Transverse colon (tissue), 4 donors: ENCODE measurements around the gene OR6J1. TPM values are rescaled to one million over a fixed set of nuclear protein-coding genes. Genes with fewer than 3 reads are reported as not detected.

Source experiments
- DNase-seq: peaks from one replicate; pipeline ENCODE4 v3.0.0-alpha.2; 2019
- H3K27ac ChIP-seq, 4 donors: fragments of 200-600 bp; sonication (generic); 2 replicates each; pipeline ENCODE4 v1.5.1; 2016 to 2018; ENCODE audit warnings: inconsistent platforms in 4 of 4
- H3K27me3 ChIP-seq: fragments of 200-600 bp; sonication (generic); 2 replicates; pipeline ENCODE4 v1.5.1; 2017; ENCODE audit warnings: inconsistent platforms
- H3K36me3 ChIP-seq, 4 donors: fragments of 200-600 bp; sonication (generic); 2 replicates each; pipeline ENCODE4 v1.5.1; 2017 to 2019; ENCODE audit warnings: inconsistent platforms in 4 of 4
- H3K4me1 ChIP-seq, 4 donors: fragments of 200-600 bp; sonication (generic); 2 replicates each; pipeline ENCODE4 v1.5.1; 2017 to 2020; ENCODE audit warnings: inconsistent platforms in 4 of 4
- H3K4me3 ChIP-seq, 4 donors: fragments of 200-600 bp; sonication (generic); 1 replicate in 1 of 4; 2 replicates in 3 of 4; pipeline versions ENCODE4 v1.5.1 to v1.6.1; 2017 to 2019; ENCODE audit warnings: inconsistent platforms in 4 of 4
- H3K9me3 ChIP-seq, 2 donors: fragments of 200-600 bp; sonication (generic); 2 replicates each; pipeline ENCODE4 v1.5.1; 2017 to 2019; ENCODE audit warnings: inconsistent platforms in 2 of 2
- EP300 ChIP-seq: sonication (generic); formaldehyde crosslinking; IDR thresholded peaks from one replicate; pipeline ENCODE4 v1.6.1; 2017; ENCODE audit warnings: antibody characterized with exemption, low read depth
- POLR2A ChIP-seq: fragments of 450-650 bp; IDR thresholded peaks from one replicate; pipeline ENCODE4 v1.6.1; 2016; ENCODE audit warnings: antibody characterized with exemption, mild to moderate bottlenecking, moderate library complexity
- POLR2AphosphoS5 ChIP-seq, 3 donors: sonication (generic); formaldehyde crosslinking; IDR thresholded peaks; one replicate each; pipeline ENCODE4 v1.6.1; 2016; ENCODE audit warnings: antibody characterized with exemption in 3 of 3
- WGBS, 2 donors: methylation state at CpG; one replicate each; pipeline ENCODE4 v1.1.5; 2018; ENCODE audit warnings: low coverage in 1 of 2; 5-methylcytosine and 5-hydroxymethylcytosine counted together
- in situ Hi-C, 4 donors: fragments of 200-750 bp; cut with MboI; loops; one replicate each; pipeline versions ENCODE4 v1.15.0 to v1.15.1; 2017; ENCODE audit warnings: low sequenced_read_pairs in 3 of 4, low pct_ligation_motif_present in 1 of 4, low pct_unique_long_range_greater_than_20kb in 1 of 4
- intact Hi-C: fragments of 100-400 bp; cut with DNase I; formaldehyde crosslinking; loops from one replicate; pipeline ENCODE4 v1.15.1; 2023; ENCODE audit warnings: low total_unique reads
- total RNA-seq, 4 donors: library from RNA; depleted of rRNA; stranded (reverse); fragments of >200 nt; gene quantifications; one replicate each; pipeline ENCODE4 v1.1.0, GENCODE V29; 2016
- TF ChIP-seq, protein P1 (sequence below), 5 experiments: fragments of 200-600 bp in 3 of 5; fragments of 450-650 bp in 2 of 5; sonication (generic) in 3 of 5; IDR thresholded peaks; 1 replicate in 2 of 5; 2 replicates in 3 of 5; pipeline ENCODE4 v1.5.1; 2016 to 2017; ENCODE audit warnings: antibody characterized with exemption in 5 of 5, inconsistent platforms in 3 of 5, mild to moderate bottlenecking in 2 of 5, moderate library complexity in 1 of 5

Gene OR6J1
- total RNA-seq, 4 donors from 2014 or later: not detected

DNA sequence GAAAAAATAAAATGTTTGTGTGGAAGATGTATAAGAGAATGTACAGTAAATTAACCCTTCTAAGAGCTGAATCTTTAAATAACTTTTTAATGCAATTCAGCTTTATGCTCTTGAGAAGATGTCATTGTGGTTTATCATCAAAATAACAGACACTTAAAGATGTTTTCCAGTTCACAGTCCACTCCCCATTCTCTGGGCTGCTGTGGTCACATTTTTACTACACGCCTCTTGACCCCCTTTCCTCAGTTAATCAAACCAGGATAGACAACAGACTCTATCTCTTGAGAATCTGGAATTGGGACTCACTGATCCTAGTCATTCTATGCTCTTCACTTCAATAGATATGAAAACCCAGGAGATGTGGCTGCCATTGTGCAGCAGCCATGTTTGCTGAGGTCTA, 24.7 kb upstream of the OR6J1 start:
- 84% methylated on average over 1 of the region's 1 CpG; no CpG with 5 or more reads in 1 of the 2 donors for WGBS, 2 donors
- TF ChIP-seq, protein P1, sequence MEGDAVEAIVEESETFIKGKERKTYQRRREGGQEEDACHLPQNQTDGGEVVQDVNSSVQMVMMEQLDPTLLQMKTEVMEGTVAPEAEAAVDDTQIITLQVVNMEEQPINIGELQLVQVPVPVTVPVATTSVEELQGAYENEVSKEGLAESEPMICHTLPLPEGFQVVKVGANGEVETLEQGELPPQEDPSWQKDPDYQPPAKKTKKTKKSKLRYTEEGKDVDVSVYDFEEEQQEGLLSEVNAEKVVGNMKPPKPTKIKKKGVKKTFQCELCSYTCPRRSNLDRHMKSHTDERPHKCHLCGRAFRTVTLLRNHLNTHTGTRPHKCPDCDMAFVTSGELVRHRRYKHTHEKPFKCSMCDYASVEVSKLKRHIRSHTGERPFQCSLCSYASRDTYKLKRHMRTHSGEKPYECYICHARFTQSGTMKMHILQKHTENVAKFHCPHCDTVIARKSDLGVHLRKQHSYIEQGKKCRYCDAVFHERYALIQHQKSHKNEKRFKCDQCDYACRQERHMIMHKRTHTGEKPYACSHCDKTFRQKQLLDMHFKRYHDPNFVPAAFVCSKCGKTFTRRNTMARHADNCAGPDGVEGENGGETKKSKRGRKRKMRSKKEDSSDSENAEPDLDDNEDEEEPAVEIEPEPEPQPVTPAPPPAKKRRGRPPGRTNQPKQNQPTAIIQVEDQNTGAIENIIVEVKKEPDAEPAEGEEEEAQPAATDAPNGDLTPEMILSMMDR (IDR thresholded peaks at IDR 0.05): no peak
- TF ChIP-seq EP300 (no peak), POLR2A (no peak), POLR2AphosphoS5 (IDR thresholded peaks at IDR 0.05) (no peak)

DNA sequence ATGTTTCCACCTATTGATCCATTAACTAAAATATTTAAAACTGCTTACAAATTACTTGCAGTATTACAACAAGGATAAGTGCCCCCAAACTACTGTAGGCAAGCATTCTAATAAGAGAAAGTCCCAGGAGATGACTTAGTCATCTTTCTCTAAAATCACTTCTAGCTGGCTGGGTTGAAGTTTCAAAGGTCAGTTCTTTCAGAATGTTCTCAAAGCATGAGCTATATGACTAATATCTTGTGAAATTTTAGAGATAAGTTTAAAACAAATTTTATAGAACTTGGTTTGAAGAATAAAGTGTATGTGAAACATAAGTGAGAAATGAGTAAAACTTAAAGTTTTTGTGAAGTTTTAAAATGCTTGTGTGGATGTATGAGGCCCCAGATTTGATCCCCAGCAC, 24.3 kb upstream of the OR6J1 start:
- Histone ChIP-seq H3K9me3 (no peaks in the 10 kb centered on the region), H3K27ac (no peak overlapping the region), H3K4me3 (no peak overlapping the region), H3K4me1 (no peaks in the 10 kb centered on the region), H3K27me3 (no peaks in the 10 kb centered on the region), H3K36me3 (no peaks in the 10 kb centered on the region)
- no peak for TF ChIP-seq POLR2A
- TF ChIP-seq, protein P1 (IDR thresholded peaks at IDR 0.05): no peak
- TF ChIP-seq POLR2AphosphoS5 (IDR thresholded peaks at IDR 0.05): no peak
- TF ChIP-seq EP300: no peak
- in situ Hi-C loops: no loop called here
- no peak for DNase-seq
- intact Hi-C loops: no loop called here

More for the DNA sequence above, 24.7 kb upstream of the OR6J1 start:
- DNase-seq: no peak
- no peak overlapping the region for H3K4me3 ChIP-seq
- no peaks in the 10 kb centered on the region for H3K9me3 ChIP-seq
- H3K36me3 ChIP-seq: no peaks in the 10 kb centered on the region
- H3K4me1 ChIP-seq: no peaks in the 10 kb centered on the region
- intact Hi-C loops: no loop called here
- H3K27me3 ChIP-seq: no peaks in the 10 kb centered on the region
- H3K27ac ChIP-seq: no peak overlapping the region
- in situ Hi-C loops: no loop called here

DNA sequence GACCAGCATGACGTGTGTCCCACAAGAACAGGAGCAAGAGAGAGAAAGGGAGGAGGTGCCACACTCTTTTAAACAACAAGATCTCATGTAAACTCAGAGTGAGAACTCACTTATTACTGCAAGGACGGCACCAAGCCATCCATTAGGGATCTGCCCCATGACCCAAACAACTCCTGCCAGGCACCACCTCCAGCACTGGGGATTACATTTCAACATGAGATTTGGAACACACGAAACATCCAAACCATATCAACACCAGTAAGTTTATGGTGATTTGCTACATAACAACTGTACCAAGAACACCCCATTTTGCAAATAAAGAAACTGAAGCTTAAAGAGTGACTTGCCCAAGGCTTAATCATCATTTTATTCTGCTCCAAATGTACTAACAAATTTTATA, 23.7 kb upstream of the OR6J1 start:
- Histone ChIP-seq H3K4me3 (no peak overlapping the region), H3K9me3 (no peaks in the 10 kb centered on the region), H3K27ac (no peak overlapping the region), H3K4me1 (no peaks in the 10 kb centered on the region), H3K27me3 (no peaks in the 10 kb centered on the region), H3K36me3 (no peaks in the 10 kb centered on the region)
- intact Hi-C loops: no loop called here
- TF ChIP-seq POLR2A: no peak
- TF ChIP-seq POLR2AphosphoS5 (IDR thresholded peaks at IDR 0.05): no peak
- TF ChIP-seq EP300: no peak
- TF ChIP-seq, protein P1 (IDR thresholded peaks at IDR 0.05): no peak
- 67 to 68% methylated on average over 1 to 3 of the region's 3 CpGs for WGBS, 2 donors
- in situ Hi-C loops: no loop called here
- no peak for DNase-seq

DNA sequence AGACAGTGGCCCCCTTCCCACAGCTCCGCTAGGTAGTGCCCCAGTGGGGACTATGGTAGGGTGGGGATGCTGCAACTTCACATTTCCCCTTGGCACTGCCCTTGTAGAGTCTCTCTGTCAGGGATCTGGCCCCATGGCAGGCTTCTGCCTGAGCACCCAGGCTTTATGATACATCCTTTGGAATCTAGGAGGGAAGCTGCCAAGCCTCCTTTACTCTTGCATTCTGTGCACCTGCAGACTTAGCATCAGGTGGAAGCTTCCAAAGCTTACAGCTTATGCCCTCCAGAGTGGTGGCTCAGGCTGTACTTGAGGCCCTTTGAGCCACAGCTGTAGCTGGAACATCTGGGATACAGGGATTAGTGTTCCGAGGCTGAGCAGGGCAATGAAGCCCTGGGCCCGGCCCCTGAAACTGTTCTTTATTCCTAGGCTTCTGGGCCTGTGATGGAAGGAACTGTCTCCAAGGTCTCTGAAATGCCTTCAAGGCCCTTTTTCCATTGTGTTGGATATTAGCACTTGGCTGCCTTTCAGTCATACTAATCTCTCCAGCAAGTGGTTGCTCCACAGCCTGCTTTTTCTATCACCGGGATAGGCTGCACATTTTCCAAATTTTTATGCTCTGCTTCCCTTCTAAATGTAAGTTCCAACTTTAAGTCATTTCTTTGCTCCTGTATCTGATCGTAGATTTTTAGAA, 22.2 kb upstream of the OR6J1 start:
- no peak for DNase-seq
- Histone ChIP-seq H3K27me3 (no peaks in the 10 kb centered on the region), H3K9me3 (no peaks in the 10 kb centered on the region), H3K4me1 (no peaks in the 10 kb centered on the region), H3K4me3 (no peak overlapping the region), H3K36me3 (no peaks in the 10 kb centered on the region), H3K27ac (no peak overlapping the region)
- intact Hi-C loops (no loop called here), in situ Hi-C loops (no loop called here)
- TF ChIP-seq POLR2A: no peak
- TF ChIP-seq, protein P1 (IDR thresholded peaks at IDR 0.05): no peak
- no peak for TF ChIP-seq POLR2AphosphoS5 (IDR thresholded peaks at IDR 0.05)
- TF ChIP-seq EP300: no peak
- 67 to 86% methylated on average over 1 to 5 of the region's 5 CpGs for WGBS, 2 donors
